Activated CD4-positive, CD25-positive, alpha-beta regulatory T cell treated with anti-CD3 and anti-CD28 coated beads, Interleukin-2, amount 50 U/mL, for 72 hours (primary cell): ENCODE measurements around the gene GYPB.
"Not testable (repeated sequence)": the region's sequence is repeated elsewhere in the genome, so short reads cannot be mapped to it uniquely, and the experiment has no call there.

Experiments
- DNase-seq: peaks from one replicate; pipeline ENCODE4 v3.0.0; 2021

GYPB gene

GRCh38 chr4:144019277-144019676 is at the start of gene GYPB:
Gene GYPB, minus strand, starts transcription at chr4:144019380. Its CDS starts 93 bp downstream, at chr4:144019287.
- DNase-seq = not testable (repeated sequence)

- not testable (repeated sequence) for DNase-seq
These were observed 42.4 kb upstream of the GYPB start for GRCh38 chr4:144061556-144061955.

- DNase-seq = not testable (repeated sequence)
These were observed 41.2 kb upstream of the GYPB start for GRCh38 chr4:144060234-144060859.

- DNase-seq = no peak
These were observed 37.6 kb upstream of the GYPB start for GRCh38 chr4:144056800-144057199.

- DNase-seq = not testable (repeated sequence)
These were observed 36.2 kb upstream of the GYPB start for GRCh38 chr4:144055336-144055735.

GRCh38 chr4:144051494-144051893 is 32.3 kb upstream of the GYPB start:
- not testable (repeated sequence) for DNase-seq

GRCh38 chr4:144050631-144051030 is 31.5 kb upstream of the GYPB start:
- DNase-seq = not testable (repeated sequence)

- not testable (repeated sequence) for DNase-seq
These were observed 30.6 kb upstream of the GYPB start for GRCh38 chr4:144049495-144050424.

GRCh38 chr4:144044936-144045335 is 25.8 kb upstream of the GYPB start:
- DNase-seq = not testable (repeated sequence)

GRCh38 chr4:144032580-144032979 is 13.4 kb upstream of the GYPB start:
- DNase-seq = not testable (repeated sequence)

- DNase-seq = not testable (repeated sequence)
These were observed 12.7 kb upstream of the GYPB start for GRCh38 chr4:144031875-144032274.

- DNase-seq = not testable (repeated sequence)
These were observed 12.2 kb upstream of the GYPB start for GRCh38 chr4:144031369-144031768.

- not testable (repeated sequence) for DNase-seq
These were observed 11.5 kb upstream of the GYPB start for GRCh38 chr4:144030708-144031107.

- not testable (repeated sequence) for DNase-seq
These were observed 7.5 kb upstream of the GYPB start for GRCh38 chr4:144026682-144027081.

GRCh38 chr4:144024399-144025053 is 5.3 kb upstream of the GYPB start:
- DNase-seq = not testable (repeated sequence)

- DNase-seq = not testable (repeated sequence)
These were observed 3.7 kb upstream of the GYPB start for GRCh38 chr4:144022772-144023400.

- not testable (repeated sequence) for DNase-seq
These were observed 2.3 kb upstream of the GYPB start for GRCh38 chr4:144021336-144021990.

GRCh38 chr4:144018223-144019000 is 768 bp downstream of the GYPB start:
- not testable (repeated sequence) for DNase-seq

- not testable (repeated sequence) for DNase-seq
These were observed 1.9 kb downstream of the GYPB start for GRCh38 chr4:144017271-144017670.

GRCh38 chr4:144016057-144016605 is 3.0 kb downstream of the GYPB start:
- DNase-seq = not testable (repeated sequence)

GRCh38 chr4:144014808-144015207 is 4.4 kb downstream of the GYPB start:
- DNase-seq = no peak
